A549 (cell line): ENCODE measurements around the gene EXOSC1. TPM values are rescaled to one million over a fixed set of nuclear protein-coding genes. Genes with fewer than 3 reads are reported as not detected.

Source experiments
- ATAC-seq, 2 experiments: fragments of 200-7000 bp in 1 of 2; fragments of >200 bp in 1 of 2; cut with Nextera tagmentation in 1 of 2; cut with Tn5 transposase in 1 of 2; 3 replicates each; pipeline versions ENCODE4 v1.8.0 to v1.9.1; 2018 to 2020; ENCODE audit warnings: mild to moderate bottlenecking in 1 of 2, moderate library complexity in 1 of 2
- CTCF ChIA-PET: fragments of 300-600 bp; sonication (Branson Sonifier 250); formaldehyde crosslinking; extraction: SDS; loops from one replicate; lab custom pipeline; 2021; ENCODE audit warnings: antibody characterized with exemption, inconsistent platforms; lab: Yijun Ruan, JAX
- POLR2A ChIA-PET: fragments of 350-600 bp; formaldehyde crosslinking; extraction: SDS; loops from one replicate; lab custom pipeline; 2021; ENCODE audit warnings: antibody characterized with exemption, inconsistent platforms; lab: Yijun Ruan, JAX
- DNase-seq, 2 experiments: peaks; one replicate each; pipeline versions ENCODE4 v3.0.0 to v3.0.0-alpha.2; 2011 to 2016; ENCODE audit warnings: low read depth in 1 of 2, low spot score in 1 of 2
- FAIRE-seq: peaks from 2 replicates; lab custom pipeline; 2011; peaks lifted over from hg19 to GRCh38; lab: Jason Lieb, UNC
- H3K27ac ChIP-seq, 2 experiments: fragments of >200 bp; sonication (Bioruptor Twin); formaldehyde crosslinking; 3 replicates each; pipeline ENCODE4 v1.5.1; 2016 to 2017
- H3K4me1 ChIP-seq: fragments of >200 bp; sonication (Bioruptor Twin); formaldehyde crosslinking; 3 replicates; pipeline ENCODE4 v1.6.1; 2016
- H3K4me2 ChIP-seq: fragments of >200 bp; sonication (Bioruptor Twin); formaldehyde crosslinking; 3 replicates; pipeline ENCODE4 v1.6.1; 2016
- H3K4me3 ChIP-seq: fragments of >200 bp; sonication (Bioruptor Twin); formaldehyde crosslinking; 3 replicates; pipeline ENCODE4 v1.5.1; 2016
- H3K9me3 ChIP-seq: fragments of >200 bp; sonication (Bioruptor Twin); formaldehyde crosslinking; 3 replicates; pipeline ENCODE4 v1.6.1; 2016
- ATOH8 ChIP-seq: fragments of 250-450 bp; sonication (Bioruptor Pico); IDR thresholded peaks from 2 replicates; pipeline ENCODE4 v1.5.0; 2020; ENCODE audit warnings: low read depth, mild to moderate bottlenecking, moderate library complexity
- CBX2 ChIP-seq: fragments of 200-600 bp; sonication (generic); IDR thresholded peaks from 2 replicates; pipeline ENCODE4 v1.6.1; 2016; ENCODE audit warnings: low read depth, mild to moderate bottlenecking, borderline replicate concordance
- CBX8 ChIP-seq: fragments of 200-600 bp; sonication (generic); IDR thresholded peaks from 2 replicates; pipeline ENCODE4 v1.6.1; 2016
- CEBPB ChIP-seq, 2 experiments: fragments of >200 bp in 1 of 2; sonication (Bioruptor Twin) in 1 of 2; formaldehyde crosslinking in 1 of 2; IDR thresholded peaks; 2 replicates each; pipeline ENCODE4 v1.6.1; 2012 to 2016
- CHD2 ChIP-seq: fragments of 150-350 bp; IDR thresholded peaks from 2 replicates; pipeline ENCODE4 v1.6.1; 2014; ENCODE audit warnings: low read length; ENCODE audit not compliant: partially characterized antibody
- CTCF ChIP-seq: fragments of >200 bp; sonication (Bioruptor Twin); formaldehyde crosslinking; IDR thresholded peaks from 3 replicates; pipeline ENCODE4 v1.5.1; 2016
- EHF ChIP-seq: fragments of 250-450 bp; sonication (Bioruptor Pico); IDR thresholded peaks from 2 replicates; pipeline ENCODE4 v1.5.0; 2020; ENCODE audit warnings: mild to moderate bottlenecking
- EP300 ChIP-seq, 2 experiments: fragments of >200 bp; sonication (Bioruptor Twin); formaldehyde crosslinking; IDR thresholded peaks; 2 replicates in 1 of 2; 3 replicates in 1 of 2; pipeline ENCODE4 v1.6.1; 2016 to 2017
- ESRRA ChIP-seq: fragments of 150-350 bp; IDR thresholded peaks from 2 replicates; pipeline ENCODE4 v1.6.1; 2014; ENCODE audit warnings: mild to moderate bottlenecking, low read length, borderline replicate concordance
- GATA3 ChIP-seq: IDR thresholded peaks from 2 replicates; pipeline ENCODE4 v1.6.1; 2012; ENCODE audit warnings: borderline replicate concordance
- HES2 ChIP-seq: fragments of >200 bp; sonication (Bioruptor Twin); formaldehyde crosslinking; IDR thresholded peaks from 2 replicates; pipeline ENCODE4 v1.6.1; 2016
- HOXA7 ChIP-seq: fragments of 250-450 bp; sonication (Bioruptor Pico); IDR thresholded peaks from 2 replicates; pipeline ENCODE4 v1.5.0; 2020; ENCODE audit warnings: mild to moderate bottlenecking, moderate library complexity
- HOXB13 ChIP-seq: fragments of 250-450 bp; sonication (Bioruptor Pico); IDR thresholded peaks from 2 replicates; pipeline ENCODE4 v1.5.0; 2020; ENCODE audit warnings: low read depth, mild to moderate bottlenecking, moderate library complexity
- MAX ChIP-seq: IDR thresholded peaks from 2 replicates; pipeline ENCODE4 v1.6.1; 2012
- MAZ ChIP-seq: fragments of 150-350 bp; IDR thresholded peaks from 2 replicates; pipeline ENCODE4 v1.6.1; 2014; ENCODE audit warnings: antibody characterized with exemption, low read depth, low read length, borderline replicate concordance
- NR3C1 ChIP-seq: fragments of >200 bp; sonication (Bioruptor Twin); formaldehyde crosslinking; IDR thresholded peaks from 3 replicates; pipeline ENCODE4 v1.6.1; 2017
- PHF8 ChIP-seq: fragments of 200-600 bp; sonication (generic); IDR thresholded peaks from 2 replicates; pipeline ENCODE4 v1.6.1; 2016; ENCODE audit warnings: low read depth, mild to moderate bottlenecking, antibody characterized with exemption, moderate library complexity, borderline replicate concordance
- RARB ChIP-seq: fragments of 250-450 bp; sonication (Bioruptor Pico); IDR thresholded peaks from 2 replicates; pipeline ENCODE4 v1.8.0; 2021; ENCODE audit warnings: mild to moderate bottlenecking, moderate library complexity
- RCOR1 ChIP-seq: fragments of 150-350 bp; IDR thresholded peaks from 2 replicates; pipeline ENCODE4 v1.6.1; 2014; ENCODE audit warnings: antibody characterized with exemption, low read length, low read depth
- RFX5 ChIP-seq: fragments of 450-650 bp; IDR thresholded peaks from 2 replicates; pipeline ENCODE4 v1.7.1; 2014; ENCODE audit warnings: antibody characterized with exemption, mild to moderate bottlenecking, moderate library complexity
- RNF2 ChIP-seq: fragments of 200-600 bp; sonication (generic); IDR thresholded peaks from 2 replicates; pipeline ENCODE4 v1.6.1; 2016; ENCODE audit warnings: low read depth, mild to moderate bottlenecking, antibody characterized with exemption, moderate library complexity, borderline replicate concordance
- SMC3 ChIP-seq: fragments of >200 bp; sonication (Bioruptor Twin); formaldehyde crosslinking; IDR thresholded peaks from 3 replicates; pipeline ENCODE4 v1.6.1; 2018; ENCODE audit warnings: inconsistent platforms
- SREBF2 ChIP-seq: fragments of 450-650 bp; IDR thresholded peaks from 2 replicates; pipeline ENCODE4 v1.6.1; 2014; ENCODE audit warnings: mild to moderate bottlenecking, moderate library complexity
- TP53 ChIP-seq: fragments of 250-450 bp; sonication (Bioruptor Pico); IDR thresholded peaks from 2 replicates; pipeline ENCODE4 v1.5.0; 2021; ENCODE audit warnings: mild to moderate bottlenecking, moderate library complexity
- ZC3H11A ChIP-seq: fragments of 450-650 bp; IDR thresholded peaks from 2 replicates; pipeline ENCODE4 v1.6.1; 2014; ENCODE audit warnings: antibody characterized with exemption, mild to moderate bottlenecking
- WGBS: methylation state at CpG from one replicate; pipeline ENCODE4 v1.1.6; 2017; ENCODE audit errors: missing lambda C conversion rate; 5-methylcytosine and 5-hydroxymethylcytosine counted together
- polyA plus RNA-seq, 4 experiments: library from polyadenylated mRNA; depleted of rRNA in 3 of 4; stranded (reverse); fragments of >200 nt; fragmentation: RNase III in 1 of 4; extraction: RNeasy Plus Mini Kit Qiagen cat#74134 plus additional on column Dnase treatment in 1 of 4; gene quantifications; 2 replicates in 3 of 4; 3 replicates in 1 of 4; pipeline ENCODE4 v1.2.3, GENCODE V29; 2011 to 2017
- TF ChIP-seq, protein P1 (sequence below): IDR thresholded peaks from 2 replicates; pipeline ENCODE4 v1.6.1; 2012; ENCODE audit warnings: low read depth, borderline replicate concordance
- TF ChIP-seq, protein P2 (sequence below): fragments of 150-350 bp; IDR thresholded peaks from 2 replicates; pipeline ENCODE4 v1.6.1; 2014; ENCODE audit warnings: low read depth, mild to moderate bottlenecking, low read length
- TF ChIP-seq, protein P3 (sequence below): fragments of >200 bp; sonication (Bioruptor Twin); formaldehyde crosslinking; IDR thresholded peaks from 3 replicates; pipeline ENCODE4 v1.6.1; 2016

The EXOSC1 gene
- polyA plus RNA-seq, 2 of the 4 experiments (the other 2 are of a cell fraction): 54.8 to 64.0 TPM

GRCh38 chr10:97463363-97464132, 17.7 kb upstream of the EXOSC1 start (continued):
- TF ChIP-seq MAZ (no peak), CEBPB (IDR thresholded peaks at IDR 0.05) (peak; percentile 80 to 87), TP53 (CRISPR knock-in tag) (no peak), PHF8 (no peak), SMC3 (peak; percentile 76), HOXB13 (CRISPR knock-in tag) (no peak), RARB (CRISPR knock-in tag) (no peak), CBX8 (no peak), CHD2 (no peak)

DNA sequence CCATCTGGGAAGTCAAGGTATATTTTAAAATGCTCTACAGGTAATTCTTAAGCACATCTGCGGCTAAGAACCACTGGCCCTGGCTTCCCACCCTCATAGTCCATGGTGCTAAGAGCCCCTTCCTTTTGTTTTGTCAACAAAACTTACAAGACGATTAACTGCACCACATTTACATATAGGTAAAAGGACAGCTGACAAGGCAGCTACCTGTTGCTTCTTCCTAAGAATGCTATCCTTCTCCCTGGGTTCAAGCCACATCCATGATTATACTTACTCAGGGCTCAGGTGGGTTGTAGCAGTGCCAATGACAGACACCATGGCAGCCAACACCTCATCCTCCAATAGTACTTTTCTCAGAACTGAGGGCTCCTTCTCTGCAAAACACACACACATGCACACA, 16.5 kb upstream of the EXOSC1 start:
- no peak for ATAC-seq
- FAIRE-seq: no peak
- WGBS: 80% methylated on average over 2 of the region's 2 CpGs
- Histone ChIP-seq H3K9me3 (no peaks in the 10 kb centered on the region), H3K27ac (no peak overlapping the region), H3K4me2 (no peak overlapping the region), H3K4me1 (peaks cover 8% of the 10 kb centered on the region), H3K4me3 (no peak overlapping the region)
- ChIA-PET CTCF (interaction anchor here (0.6 to 12.9 kb wide), 13 partner anchors 10 to 153 kb away, joined by 3 to 218 read pairs (median 6); partner anchors contain the start of gene ANKRD2), POLR2A (no interaction called here)
- TF ChIP-seq EHF (CRISPR knock-in tag) (no peak), NR3C1 (no peak), GATA3 (no peak), RNF2 (no peak), RFX5 (no peak), SREBF2 (no peak), CTCF (no peak), EP300 (IDR thresholded peaks at IDR 0.05) (no peak), RCOR1 (no peak), CBX2 (no peak)
- TF ChIP-seq, protein P1, sequence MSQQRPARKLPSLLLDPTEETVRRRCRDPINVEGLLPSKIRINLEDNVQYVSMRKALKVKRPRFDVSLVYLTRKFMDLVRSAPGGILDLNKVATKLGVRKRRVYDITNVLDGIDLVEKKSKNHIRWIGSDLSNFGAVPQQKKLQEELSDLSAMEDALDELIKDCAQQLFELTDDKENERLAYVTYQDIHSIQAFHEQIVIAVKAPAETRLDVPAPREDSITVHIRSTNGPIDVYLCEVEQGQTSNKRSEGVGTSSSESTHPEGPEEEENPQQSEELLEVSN: no peak
- TF ChIP-seq, protein P2, sequence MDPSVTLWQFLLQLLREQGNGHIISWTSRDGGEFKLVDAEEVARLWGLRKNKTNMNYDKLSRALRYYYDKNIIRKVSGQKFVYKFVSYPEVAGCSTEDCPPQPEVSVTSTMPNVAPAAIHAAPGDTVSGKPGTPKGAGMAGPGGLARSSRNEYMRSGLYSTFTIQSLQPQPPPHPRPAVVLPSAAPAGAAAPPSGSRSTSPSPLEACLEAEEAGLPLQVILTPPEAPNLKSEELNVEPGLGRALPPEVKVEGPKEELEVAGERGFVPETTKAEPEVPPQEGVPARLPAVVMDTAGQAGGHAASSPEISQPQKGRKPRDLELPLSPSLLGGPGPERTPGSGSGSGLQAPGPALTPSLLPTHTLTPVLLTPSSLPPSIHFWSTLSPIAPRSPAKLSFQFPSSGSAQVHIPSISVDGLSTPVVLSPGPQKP: no peak
- no peak for DNase-seq

DNA sequence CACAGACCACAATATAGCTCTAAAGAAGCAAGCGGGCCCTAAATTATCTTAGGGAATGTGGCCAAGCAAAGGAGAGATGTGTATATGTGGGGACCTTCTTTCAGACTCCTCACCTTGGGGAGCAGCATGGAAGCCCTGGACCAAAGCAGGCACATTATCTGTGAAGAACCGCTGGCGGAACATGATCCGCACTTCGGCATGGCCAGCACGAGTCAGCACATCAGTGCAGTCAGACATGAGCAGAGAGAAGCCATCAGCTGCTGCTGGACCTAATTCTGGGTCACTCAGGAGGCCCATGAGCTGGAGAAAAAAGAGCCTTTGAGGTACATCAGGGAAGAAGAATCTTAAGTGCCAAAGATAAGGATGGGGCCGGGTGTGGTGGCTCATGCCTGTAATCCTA, 14.1 kb upstream of the EXOSC1 start:
- H3K27ac ChIP-seq: no peak overlapping the region
- DNase-seq (no peak), FAIRE-seq (no peak), ATAC-seq (no peak)
- peaks cover 4% of the 10 kb centered on the region; the same call in 2 of the 3 replicates for H3K4me1 ChIP-seq
- H3K9me3 ChIP-seq: no peaks in the 10 kb centered on the region
- 75% methylated on average over 7 of the region's 7 CpGs for WGBS
- ChIA-PET CTCF (interaction anchor here (1.1 to 12.9 kb wide), 10 partner anchors 8 to 155 kb away, joined by 3 to 218 read pairs (median 4); no protein-coding TSS in a partner anchor), POLR2A (no interaction called here)
- no peak overlapping the region for H3K4me3 ChIP-seq
- TF ChIP-seq ATOH8 (CRISPR knock-in tag) (no peak), NR3C1 (no peak), ZC3H11A (no peak), SREBF2 (no peak), RNF2 (no peak), HES2 (no peak), MAX (no peak), HOXA7 (CRISPR knock-in tag) (no peak), RCOR1 (no peak), ESRRA (no peak), PHF8 (no peak)
- TF ChIP-seq, protein P3, sequence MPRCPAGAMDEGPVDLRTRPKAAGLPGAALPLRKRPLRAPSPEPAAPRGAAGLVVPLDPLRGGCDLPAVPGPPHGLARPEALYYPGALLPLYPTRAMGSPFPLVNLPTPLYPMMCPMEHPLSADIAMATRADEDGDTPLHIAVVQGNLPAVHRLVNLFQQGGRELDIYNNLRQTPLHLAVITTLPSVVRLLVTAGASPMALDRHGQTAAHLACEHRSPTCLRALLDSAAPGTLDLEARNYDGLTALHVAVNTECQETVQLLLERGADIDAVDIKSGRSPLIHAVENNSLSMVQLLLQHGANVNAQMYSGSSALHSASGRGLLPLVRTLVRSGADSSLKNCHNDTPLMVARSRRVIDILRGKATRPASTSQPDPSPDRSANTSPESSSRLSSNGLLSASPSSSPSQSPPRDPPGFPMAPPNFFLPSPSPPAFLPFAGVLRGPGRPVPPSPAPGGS: no peak
- TF ChIP-seq, protein P1: no peak
- H3K4me2 ChIP-seq: no peak overlapping the region
